H9 (cell line): ENCODE data around the gene NCKAP5. TPM values are rescaled to one million over a fixed set of nuclear protein-coding genes. Genes with fewer than 3 reads are reported as not detected.

Source experiments
- DNase-seq: peaks from one replicate; pipeline ENCODE4 v3.0.0-alpha.2; 2017
- H2AFZ ChIP-seq: one replicate; pipeline ENCODE4 v1.6.1; 2013; ENCODE audit warnings: mild to moderate bottlenecking, low read length, control low read depth, moderate library complexity
- H2AK5ac ChIP-seq: 2 replicates; pipeline ENCODE4 v1.6.1; 2013; ENCODE audit warnings: low read length, control low read depth, mixed read lengths; ENCODE audit not compliant: insufficient read length
- H2BK120ac ChIP-seq: one replicate; pipeline ENCODE4 v1.6.1; 2013; ENCODE audit warnings: low read depth, mild to moderate bottlenecking, low read length, control low read depth, inconsistent platforms; ENCODE audit not compliant: poor library complexity, severe bottlenecking
- H2BK12ac ChIP-seq: 2 replicates; pipeline ENCODE4 v1.6.1; 2013; ENCODE audit warnings: low read length, control low read depth, mixed read lengths, low read depth; ENCODE audit not compliant: insufficient read length
- H2BK15ac ChIP-seq: 2 replicates; pipeline ENCODE4 v1.6.1; 2013; ENCODE audit warnings: low read depth, low read length, control low read depth
- H2BK20ac ChIP-seq: one replicate; pipeline ENCODE4 v1.6.1; 2013; ENCODE audit warnings: low read depth, mild to moderate bottlenecking, low read length, control low read depth, inconsistent platforms; ENCODE audit not compliant: poor library complexity, severe bottlenecking
- H2BK5ac ChIP-seq: 2 replicates; pipeline ENCODE4 v1.6.1; 2013; ENCODE audit warnings: low read length, control low read depth, mixed read lengths; ENCODE audit not compliant: insufficient read length
- H3K14ac ChIP-seq: 2 replicates; pipeline ENCODE4 v1.6.1; 2013; ENCODE audit warnings: low read length, control low read depth; ENCODE audit not compliant: insufficient read depth
- H3K18ac ChIP-seq: 2 replicates; pipeline ENCODE4 v1.6.1; 2013; ENCODE audit warnings: low read depth, mild to moderate bottlenecking, mixed read lengths, low read length, control low read depth; ENCODE audit not compliant: insufficient read length
- H3K23ac ChIP-seq: 2 replicates; pipeline ENCODE4 v1.6.1; 2013; ENCODE audit warnings: low read length, control low read depth, mixed read lengths, low read depth; ENCODE audit not compliant: insufficient read length
- H3K23me2 ChIP-seq: 2 replicates; pipeline ENCODE4 v1.6.1; 2013; ENCODE audit warnings: low read depth, mild to moderate bottlenecking, mixed read lengths, low read length, control low read depth; ENCODE audit not compliant: insufficient read length, poor library complexity, severe bottlenecking
- H3K27ac ChIP-seq: 2 replicates; pipeline ENCODE4 v1.5.1; 2013; ENCODE audit warnings: low read length, control low read depth, mixed read lengths, low read depth; ENCODE audit not compliant: insufficient read length
- H3K27me3 ChIP-seq: 2 replicates; pipeline ENCODE4 v1.6.1; 2013; ENCODE audit warnings: low read length, control low read depth, inconsistent platforms; ENCODE audit not compliant: insufficient read depth
- H3K4ac ChIP-seq: 2 replicates; pipeline ENCODE4 v1.6.1; 2013; ENCODE audit warnings: low read depth, mild to moderate bottlenecking, control low read depth, inconsistent platforms, low read length, moderate library complexity
- H3K4me1 ChIP-seq: 2 replicates; pipeline ENCODE4 v1.6.1; 2013; ENCODE audit warnings: low read length, control low read depth, inconsistent platforms; ENCODE audit not compliant: insufficient read depth
- H3K4me2 ChIP-seq: 2 replicates; pipeline ENCODE4 v1.6.1; 2013; ENCODE audit warnings: low read length, control low read depth, mixed read lengths; ENCODE audit not compliant: insufficient read length, insufficient read depth
- H3K56ac ChIP-seq: 2 replicates; pipeline ENCODE4 v1.6.1; 2013; ENCODE audit warnings: low read depth, mild to moderate bottlenecking, mixed read lengths, low read length, control low read depth; ENCODE audit not compliant: insufficient read length
- H3K79me1 ChIP-seq: 2 replicates; pipeline ENCODE4 v1.6.1; 2013; ENCODE audit warnings: low read depth, mild to moderate bottlenecking, moderate library complexity, low read length, control low read depth, inconsistent platforms; ENCODE audit not compliant: insufficient read depth, poor library complexity, severe bottlenecking
- H3K79me2 ChIP-seq: 2 replicates; pipeline ENCODE4 v1.6.1; 2013; ENCODE audit warnings: low read length, control low read depth, inconsistent platforms; ENCODE audit not compliant: insufficient read depth
- H3K9ac ChIP-seq: 2 replicates; pipeline ENCODE4 v1.6.1; 2013; ENCODE audit warnings: low read length, control low read depth, mixed read lengths; ENCODE audit not compliant: insufficient read length; ENCODE audit errors: extremely low read depth
- H3K9me3 ChIP-seq: one replicate; pipeline ENCODE4 v1.6.1; 2013; ENCODE audit warnings: low read depth, low read length, inconsistent platforms; ENCODE audit not compliant: control insufficient read depth
- H3T11ph ChIP-seq: one replicate; pipeline ENCODE4 v1.6.1; 2013; ENCODE audit warnings: mild to moderate bottlenecking, low read length, control low read depth, inconsistent platforms
- H4K20me1 ChIP-seq: one replicate; pipeline ENCODE4 v1.6.1; 2013; ENCODE audit not compliant: control insufficient read depth, insufficient read length, insufficient read depth
- H4K5ac ChIP-seq: 2 replicates; pipeline ENCODE4 v1.6.1; 2013; ENCODE audit warnings: low read depth, mild to moderate bottlenecking, mixed read lengths, low read length, control low read depth; ENCODE audit not compliant: insufficient read length
- H4K8ac ChIP-seq: replicated peaks from 2 replicates; pipeline ENCODE4 v1.6.1; 2013; ENCODE audit warnings: low read length, control low read depth, mixed read lengths, low read depth; ENCODE audit not compliant: insufficient read length
- H4K91ac ChIP-seq: 2 replicates; pipeline ENCODE4 v1.6.1; 2013; ENCODE audit warnings: low read depth, mild to moderate bottlenecking, moderate library complexity, mixed read lengths, low read length, control low read depth; ENCODE audit not compliant: insufficient read length
- H3K27ac Mint-ChIP-seq, 3 experiments: 2 replicates in 2 of 3; 3 replicates in 1 of 3; pipeline ENCODE4 v1.8.0; 2020 to 2021; ENCODE audit warnings: mixed read lengths in 3 of 3, mild to moderate bottlenecking in 1 of 3, moderate library complexity in 1 of 3
- H3K27me3 Mint-ChIP-seq: 2 replicates; pipeline ENCODE4 v1.8.0; 2021; ENCODE audit warnings: low read depth, mild to moderate bottlenecking, moderate library complexity, mixed read lengths
- H3K36me3 Mint-ChIP-seq, 3 experiments: 2 replicates in 2 of 3; 3 replicates in 1 of 3; pipeline ENCODE4 v1.8.0; 2020 to 2021; ENCODE audit warnings: low read depth in 3 of 3, mixed read lengths in 3 of 3; ENCODE audit not compliant: insufficient read depth in 1 of 3
- H3K4me1 Mint-ChIP-seq, 2 experiments: 2 replicates each; pipeline ENCODE4 v1.8.0; 2020; ENCODE audit warnings: mixed read lengths in 2 of 2
- H3K4me3 Mint-ChIP-seq, 2 experiments: 2 replicates in 1 of 2; 3 replicates in 1 of 2; pipeline ENCODE4 v1.8.0; 2020 to 2021; ENCODE audit warnings: mild to moderate bottlenecking in 2 of 2, mixed read lengths in 2 of 2, moderate library complexity in 1 of 2
- H3K9me3 Mint-ChIP-seq, 2 experiments: 2 replicates in 1 of 2; 3 replicates in 1 of 2; pipeline ENCODE4 v1.8.0; 2020; ENCODE audit warnings: mild to moderate bottlenecking in 2 of 2, mixed read lengths in 2 of 2, moderate library complexity in 1 of 2
- WGBS: extraction: QIAGEN DNeasy Blood & Tissue Kit; methylation state at CpG from one replicate; pipeline ENCODE4 v1.1.7; 2013; ENCODE audit warnings: missing lambda C conversion rate, low lambda C conversion rate, mixed read lengths; ENCODE audit not compliant: insufficient read length; ENCODE audit errors: extremely low coverage; 5-methylcytosine and 5-hydroxymethylcytosine counted together
- total RNA-seq: library from RNA; stranded (reverse); gene quantifications from 2 replicates; pipeline ENCODE4 v1.2.1, GENCODE V29; 2021
- TF ChIP-seq, protein P1 (sequence below): fragments of 200-600 bp; sonication (generic); conservative IDR thresholded peaks from 3 replicates; pipeline ENCODE4 v1.8.0; 2021; ENCODE audit warnings: antibody characterized with exemption, mild to moderate bottlenecking

Gene NCKAP5
- total RNA-seq, 1 experiment from 2014 or later = 0.26 TPM

DNA sequence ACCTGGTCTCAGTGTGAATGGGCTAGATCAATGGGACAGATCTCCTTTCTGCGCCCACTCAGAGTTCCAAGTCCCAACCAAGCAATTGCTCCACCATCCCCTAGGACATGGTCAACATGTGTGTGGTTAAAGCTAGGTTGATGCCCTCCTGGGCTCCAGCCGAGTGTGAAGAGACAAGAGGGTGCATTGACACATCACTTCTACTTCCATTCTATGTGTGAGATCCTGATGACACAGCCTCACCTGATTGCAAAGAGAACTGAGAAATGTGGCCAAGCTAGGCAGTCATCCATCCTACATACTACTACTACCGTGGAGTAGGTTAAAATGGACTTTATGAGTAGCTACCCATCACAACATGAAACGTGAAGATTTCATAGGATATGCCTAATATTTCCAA, 106.8 kb downstream of the NCKAP5 start:
- H3K36me3 Mint-ChIP-seq = no peaks in the 10 kb centered on the region; a peak in 1 of 7 replicates
- no peaks in the 10 kb centered on the region for H3K9me3 Mint-ChIP-seq
- Histone ChIP-seq H2AFZ (no peak overlapping the region), H4K91ac (no peak overlapping the region), H4K8ac (no peak overlapping the region), H2BK120ac (no peak overlapping the region), H3K79me2 (no peaks in the 10 kb centered on the region), H2AK5ac (no peak overlapping the region), H3K18ac (no peak overlapping the region), H2BK15ac (no peak overlapping the region), H3K9me3 (no peaks in the 10 kb centered on the region), H3K27ac (no peak overlapping the region), H2BK12ac (no peak overlapping the region), H3K23me2 (no peaks in the 10 kb centered on the region), H4K20me1 (no peaks in the 10 kb centered on the region), H3K4me2 (no peak overlapping the region), H3K4me1 (no peaks in the 10 kb centered on the region), H3K23ac (no peak overlapping the region), H3K27me3 (no peaks in the 10 kb centered on the region), H3K9ac (no peak overlapping the region), H3K79me1 (no peaks in the 10 kb centered on the region), H3K56ac (no peak overlapping the region), H2BK5ac (no peak overlapping the region), H3T11ph (no peak overlapping the region), H3K14ac (no peak overlapping the region), H4K5ac (no peak overlapping the region), H3K4ac (no peak overlapping the region), H2BK20ac (no peak overlapping the region)
- no peak for DNase-seq
- no peak overlapping the region for H3K4me3 Mint-ChIP-seq
- no peak overlapping the region for H3K27ac Mint-ChIP-seq
- WGBS = no CpG with 5 or more reads among the region's 4 CpGs
- no peaks in the 10 kb centered on the region for H3K4me1 Mint-ChIP-seq
- TF ChIP-seq, protein P1, sequence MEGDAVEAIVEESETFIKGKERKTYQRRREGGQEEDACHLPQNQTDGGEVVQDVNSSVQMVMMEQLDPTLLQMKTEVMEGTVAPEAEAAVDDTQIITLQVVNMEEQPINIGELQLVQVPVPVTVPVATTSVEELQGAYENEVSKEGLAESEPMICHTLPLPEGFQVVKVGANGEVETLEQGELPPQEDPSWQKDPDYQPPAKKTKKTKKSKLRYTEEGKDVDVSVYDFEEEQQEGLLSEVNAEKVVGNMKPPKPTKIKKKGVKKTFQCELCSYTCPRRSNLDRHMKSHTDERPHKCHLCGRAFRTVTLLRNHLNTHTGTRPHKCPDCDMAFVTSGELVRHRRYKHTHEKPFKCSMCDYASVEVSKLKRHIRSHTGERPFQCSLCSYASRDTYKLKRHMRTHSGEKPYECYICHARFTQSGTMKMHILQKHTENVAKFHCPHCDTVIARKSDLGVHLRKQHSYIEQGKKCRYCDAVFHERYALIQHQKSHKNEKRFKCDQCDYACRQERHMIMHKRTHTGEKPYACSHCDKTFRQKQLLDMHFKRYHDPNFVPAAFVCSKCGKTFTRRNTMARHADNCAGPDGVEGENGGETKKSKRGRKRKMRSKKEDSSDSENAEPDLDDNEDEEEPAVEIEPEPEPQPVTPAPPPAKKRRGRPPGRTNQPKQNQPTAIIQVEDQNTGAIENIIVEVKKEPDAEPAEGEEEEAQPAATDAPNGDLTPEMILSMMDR = no peak
- 0 out of 2 replicates have a peak, but pooled peaks cover 1% of the 10 kb centered on the region for H3K27me3 Mint-ChIP-seq
